ENCODE measurements around the gene ZSWIM6.

ZSWIM6 gene

DNA sequence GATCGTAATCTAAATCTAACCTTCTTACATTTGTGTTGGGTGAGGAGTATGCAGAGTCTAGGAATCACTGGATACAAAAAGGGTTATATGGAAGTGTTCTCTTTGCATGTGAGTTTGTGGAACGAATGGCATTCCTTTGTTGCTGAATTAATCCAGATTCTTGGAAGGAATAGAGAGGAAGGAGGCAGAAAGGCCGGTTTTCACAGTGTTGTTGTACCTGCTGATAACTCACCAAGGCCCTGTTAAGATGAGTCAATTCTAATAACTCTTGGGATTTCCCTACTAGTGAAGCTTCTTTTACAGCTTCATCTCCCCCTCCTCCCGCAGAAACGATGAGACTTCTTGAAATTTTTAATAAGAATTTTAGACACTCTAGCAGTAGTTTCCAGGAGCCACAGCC is 84.0 kb downstream of the ZSWIM6 start:
- no peaks in the 10 kb centered on the region for H3K36me3 ChIP-seq (ENCODE audit: low read length)
- H2AFZ ChIP-seq (ENCODE audit: low read depth, low read length, severe bottlenecking): no peak overlapping the region
- 0 out of 2 replicates have a peak, but pooled peaks cover 12% of the 10 kb centered on the region for H4K20me1 ChIP-seq (ENCODE audit: low read depth, low read length)
- H3K9ac ChIP-seq (ENCODE audit: low read length): no peak overlapping the region
- no peaks in the 10 kb centered on the region for H3F3A ChIP-seq (ENCODE audit: insufficient read depth)
- no peaks in the 10 kb centered on the region for H3K9me3 ChIP-seq (ENCODE audit: insufficient read depth, low read length)
- no peak overlapping the region for H3K4me3 ChIP-seq (ENCODE audit: insufficient read depth, low read length, poor library complexity, severe bottlenecking)
- TF ChIP-seq, protein P1, sequence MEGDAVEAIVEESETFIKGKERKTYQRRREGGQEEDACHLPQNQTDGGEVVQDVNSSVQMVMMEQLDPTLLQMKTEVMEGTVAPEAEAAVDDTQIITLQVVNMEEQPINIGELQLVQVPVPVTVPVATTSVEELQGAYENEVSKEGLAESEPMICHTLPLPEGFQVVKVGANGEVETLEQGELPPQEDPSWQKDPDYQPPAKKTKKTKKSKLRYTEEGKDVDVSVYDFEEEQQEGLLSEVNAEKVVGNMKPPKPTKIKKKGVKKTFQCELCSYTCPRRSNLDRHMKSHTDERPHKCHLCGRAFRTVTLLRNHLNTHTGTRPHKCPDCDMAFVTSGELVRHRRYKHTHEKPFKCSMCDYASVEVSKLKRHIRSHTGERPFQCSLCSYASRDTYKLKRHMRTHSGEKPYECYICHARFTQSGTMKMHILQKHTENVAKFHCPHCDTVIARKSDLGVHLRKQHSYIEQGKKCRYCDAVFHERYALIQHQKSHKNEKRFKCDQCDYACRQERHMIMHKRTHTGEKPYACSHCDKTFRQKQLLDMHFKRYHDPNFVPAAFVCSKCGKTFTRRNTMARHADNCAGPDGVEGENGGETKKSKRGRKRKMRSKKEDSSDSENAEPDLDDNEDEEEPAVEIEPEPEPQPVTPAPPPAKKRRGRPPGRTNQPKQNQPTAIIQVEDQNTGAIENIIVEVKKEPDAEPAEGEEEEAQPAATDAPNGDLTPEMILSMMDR (IDR thresholded peaks at IDR 0.05; ENCODE audit: insufficient read depth, low read length, poor library complexity, severe bottlenecking): no peak
- no peak for TF ChIP-seq EZH2phosphoT487 (conservative IDR thresholded peaks at IDR 0.05; ENCODE audit: low read length)
- no peaks in the 10 kb centered on the region for H3K9me2 ChIP-seq (replicated peaks; ENCODE audit: insufficient read depth, low read length)
- H3K79me2 ChIP-seq (ENCODE audit: insufficient read depth, low read length): no peaks in the 10 kb centered on the region
- H3K4me2 ChIP-seq (ENCODE audit: low read depth, low read length, poor library complexity, severe bottlenecking): no peak overlapping the region
- H3K27me3 ChIP-seq (ENCODE audit: low read length): no peaks in the 10 kb centered on the region
- H3K27ac ChIP-seq (ENCODE audit: low read depth, low read length): no peak overlapping the region

DNA sequence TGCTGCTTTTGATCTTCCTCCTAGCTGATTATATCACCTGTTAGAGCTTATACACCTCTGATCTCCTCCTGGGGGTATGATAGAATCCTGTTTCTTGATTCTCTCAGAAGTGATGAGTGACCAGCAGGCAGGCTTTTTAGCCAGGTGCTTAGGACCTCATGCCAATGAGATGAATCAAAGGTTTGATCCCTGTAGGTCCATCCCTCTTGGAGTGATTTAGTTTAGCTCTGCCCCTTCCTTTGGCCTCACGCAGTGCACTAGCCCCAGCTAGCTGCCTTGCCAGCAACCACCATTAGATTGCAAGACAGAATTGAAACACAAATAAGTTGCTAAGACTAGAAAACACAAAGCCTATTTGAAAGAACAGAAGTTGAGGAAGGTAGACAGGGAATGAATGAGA is 84.4 kb downstream of the ZSWIM6 start:
- H3K9ac ChIP-seq (ENCODE audit: low read length): no peak overlapping the region
- no peak overlapping the region for H3K4me2 ChIP-seq (ENCODE audit: low read depth, low read length, poor library complexity, severe bottlenecking)
- no peak overlapping the region for H3K27ac ChIP-seq (ENCODE audit: low read depth, low read length)

DNA sequence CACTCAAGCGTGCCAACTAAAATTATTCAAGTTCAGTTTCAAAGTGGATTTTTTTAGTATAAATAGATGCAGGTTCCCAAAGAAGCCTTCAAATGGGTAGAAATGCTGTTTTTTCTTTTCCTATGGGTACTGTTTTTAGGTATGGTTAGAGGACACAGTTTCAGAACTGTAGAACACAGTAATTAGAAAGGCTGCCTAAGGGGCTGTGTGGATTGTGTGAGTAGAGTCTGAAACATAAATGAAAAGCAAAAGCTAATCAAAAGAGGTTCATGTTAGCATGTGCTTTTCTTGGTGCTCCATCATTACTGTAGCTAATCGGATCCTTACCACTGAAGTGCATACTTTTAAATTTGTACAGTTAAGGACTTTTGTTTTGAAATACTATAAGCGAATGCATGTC is 85.3 kb downstream of the ZSWIM6 start:
- H3K9ac ChIP-seq (ENCODE audit: low read length): no peak overlapping the region
- H3F3A ChIP-seq (ENCODE audit: insufficient read depth): no peaks in the 10 kb centered on the region
- TF ChIP-seq, protein P1 (IDR thresholded peaks at IDR 0.05; ENCODE audit: insufficient read depth, low read length, poor library complexity, severe bottlenecking): no peak
- TF ChIP-seq EZH2phosphoT487 (conservative IDR thresholded peaks at IDR 0.05; ENCODE audit: low read length): no peak
- no peaks in the 10 kb centered on the region for H3K79me2 ChIP-seq (ENCODE audit: insufficient read depth, low read length)
- no peak overlapping the region for H2AFZ ChIP-seq (ENCODE audit: low read depth, low read length, severe bottlenecking)
- H3K27me3 ChIP-seq (ENCODE audit: low read length): no peaks in the 10 kb centered on the region
- H3K27ac ChIP-seq (ENCODE audit: low read depth, low read length): no peak overlapping the region
- H3K9me3 ChIP-seq (ENCODE audit: insufficient read depth, low read length): no peaks in the 10 kb centered on the region
- no peaks in the 10 kb centered on the region for H3K9me2 ChIP-seq (replicated peaks; ENCODE audit: insufficient read depth, low read length)
- 0 out of 2 replicates have a peak, but pooled peaks cover 10% of the 10 kb centered on the region for H4K20me1 ChIP-seq (ENCODE audit: low read depth, low read length)
- H3K4me3 ChIP-seq (ENCODE audit: insufficient read depth, low read length, poor library complexity, severe bottlenecking): no peak overlapping the region
- no peak overlapping the region for H3K4me2 ChIP-seq (ENCODE audit: low read depth, low read length, poor library complexity, severe bottlenecking)
- H3K36me3 ChIP-seq (ENCODE audit: low read length): no peaks in the 10 kb centered on the region

More for the DNA sequence above, 84.4 kb downstream of the ZSWIM6 start:
- TF ChIP-seq, protein P1 (IDR thresholded peaks at IDR 0.05; ENCODE audit: insufficient read depth, low read length, poor library complexity, severe bottlenecking): no peak
- TF ChIP-seq EZH2phosphoT487 (conservative IDR thresholded peaks at IDR 0.05; ENCODE audit: low read length): no peak
- no peaks in the 10 kb centered on the region for H3K79me2 ChIP-seq (ENCODE audit: insufficient read depth, low read length)
- H3K4me3 ChIP-seq (ENCODE audit: insufficient read depth, low read length, poor library complexity, severe bottlenecking): no peak overlapping the region
- no peaks in the 10 kb centered on the region for H3F3A ChIP-seq (ENCODE audit: insufficient read depth)
- H3K27me3 ChIP-seq (ENCODE audit: low read length): no peaks in the 10 kb centered on the region
- H3K36me3 ChIP-seq (ENCODE audit: low read length): no peaks in the 10 kb centered on the region
- no peak overlapping the region for H2AFZ ChIP-seq (ENCODE audit: low read depth, low read length, severe bottlenecking)
- H3K9me2 ChIP-seq (replicated peaks; ENCODE audit: insufficient read depth, low read length): no peaks in the 10 kb centered on the region
- no peaks in the 10 kb centered on the region for H3K9me3 ChIP-seq (ENCODE audit: insufficient read depth, low read length)
- H4K20me1 ChIP-seq (ENCODE audit: low read depth, low read length): 0 out of 2 replicates have a peak, but pooled peaks cover 12% of the 10 kb centered on the region
